GM18502 (cell line): ENCODE measurements around the gene MYPOP.

ENCODE experiments used
- ATAC-seq: cut with Tn5 transposase; IDR thresholded peaks from one replicate; pipeline ENCODE4 v1.9.1; 2021; ENCODE audit warnings: mild to moderate bottlenecking; ENCODE audit not compliant: unreplicated experiment, poor library complexity

The MYPOP gene, protein sequence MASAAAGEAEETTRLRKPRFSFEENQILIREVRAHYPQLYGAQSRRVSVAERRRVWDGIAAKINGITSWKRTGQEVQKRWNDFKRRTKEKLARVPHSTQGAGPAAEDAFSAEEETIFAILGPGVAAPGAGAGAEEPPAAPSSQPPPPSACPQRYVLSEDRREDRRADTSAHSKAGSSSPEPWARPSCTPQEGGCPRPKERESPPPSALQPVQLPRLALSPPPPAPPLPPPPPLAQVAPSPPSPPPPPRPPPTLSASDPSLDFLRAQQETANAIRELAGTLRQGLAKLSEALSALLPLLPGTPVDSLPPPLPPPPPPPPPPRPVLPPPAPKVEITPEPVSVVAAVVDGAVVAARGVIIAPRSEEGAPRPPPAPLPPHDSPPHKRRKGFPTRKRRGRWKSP

DNA sequence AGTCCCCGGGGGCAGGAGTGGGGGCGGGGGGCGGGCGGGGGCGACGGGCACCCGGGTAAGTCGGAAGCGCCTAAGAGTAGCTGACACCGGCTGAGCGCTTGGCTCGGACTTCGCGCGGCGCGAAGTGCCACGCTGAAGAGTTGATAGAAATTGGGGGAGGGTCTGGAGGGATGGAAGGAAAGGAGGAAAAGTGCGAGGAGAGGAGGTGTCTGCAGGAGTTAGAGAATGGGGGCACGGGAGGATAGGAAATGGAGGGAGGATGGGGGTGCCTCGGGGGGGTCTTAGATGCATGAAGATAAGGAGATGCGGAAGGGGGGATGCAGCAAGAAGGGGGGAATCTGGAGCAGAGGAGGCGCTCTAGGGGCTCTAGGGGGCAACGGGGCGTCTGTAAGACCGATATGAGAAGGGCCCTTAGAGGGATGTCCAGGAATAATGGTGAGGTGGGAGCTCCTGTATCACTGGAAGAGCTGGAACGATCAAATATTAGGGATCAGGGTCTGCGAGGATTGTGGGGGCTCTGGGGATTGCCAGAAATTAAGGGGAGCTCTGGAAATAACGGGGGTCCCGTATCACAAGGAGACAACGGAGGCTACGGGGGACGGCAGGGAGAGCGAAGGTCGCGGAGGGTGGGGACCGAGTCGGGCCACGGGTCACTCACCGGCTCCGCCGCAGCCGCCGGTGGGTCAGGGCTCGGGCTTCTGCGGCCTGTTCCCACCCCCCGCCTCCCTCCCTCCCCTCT, at the start of gene MYPOP:
TSS of gene MYPOP (minus strand) at position 702 of the 739 bp plus-strand sequence. CDS start 840 bp downstream, outside the sequence.
- no peak for ATAC-seq

DNA sequence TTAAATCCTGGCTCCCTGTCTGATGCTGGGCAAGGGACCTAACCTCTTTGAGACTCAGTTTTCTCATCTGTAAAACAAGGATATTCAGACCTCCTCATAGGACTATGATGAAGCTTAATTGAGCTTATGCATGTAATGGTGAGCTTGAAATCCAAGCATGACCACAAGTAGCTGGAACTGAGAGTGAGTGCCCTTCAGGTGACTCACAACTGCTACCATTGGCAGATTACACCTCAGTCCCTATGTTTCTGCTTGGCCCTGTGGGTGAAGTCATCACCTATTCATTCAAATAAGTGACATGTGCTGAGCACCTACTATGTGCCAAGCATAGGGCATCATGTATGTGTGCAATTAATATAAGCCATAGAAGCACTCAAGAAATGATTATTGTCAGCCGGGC, 45.5 kb upstream of the MYPOP start:
- no peak for ATAC-seq

DNA sequence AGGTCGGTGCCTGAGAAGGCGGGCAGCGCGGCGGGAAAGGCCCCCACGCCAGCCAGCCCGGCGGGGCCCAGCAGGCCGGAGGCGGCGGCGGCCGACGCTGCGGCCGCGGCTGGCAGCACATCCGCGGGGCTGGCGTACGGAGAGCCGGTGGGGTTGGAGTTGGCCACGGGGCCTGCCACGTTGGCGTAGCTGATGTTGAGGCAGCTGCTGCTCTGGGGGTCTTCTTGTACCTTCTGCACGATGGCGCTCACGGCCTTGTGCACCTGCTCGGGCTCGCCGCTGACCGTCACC, 38.0 kb upstream of the MYPOP start:
- ATAC-seq, result no peak

DNA sequence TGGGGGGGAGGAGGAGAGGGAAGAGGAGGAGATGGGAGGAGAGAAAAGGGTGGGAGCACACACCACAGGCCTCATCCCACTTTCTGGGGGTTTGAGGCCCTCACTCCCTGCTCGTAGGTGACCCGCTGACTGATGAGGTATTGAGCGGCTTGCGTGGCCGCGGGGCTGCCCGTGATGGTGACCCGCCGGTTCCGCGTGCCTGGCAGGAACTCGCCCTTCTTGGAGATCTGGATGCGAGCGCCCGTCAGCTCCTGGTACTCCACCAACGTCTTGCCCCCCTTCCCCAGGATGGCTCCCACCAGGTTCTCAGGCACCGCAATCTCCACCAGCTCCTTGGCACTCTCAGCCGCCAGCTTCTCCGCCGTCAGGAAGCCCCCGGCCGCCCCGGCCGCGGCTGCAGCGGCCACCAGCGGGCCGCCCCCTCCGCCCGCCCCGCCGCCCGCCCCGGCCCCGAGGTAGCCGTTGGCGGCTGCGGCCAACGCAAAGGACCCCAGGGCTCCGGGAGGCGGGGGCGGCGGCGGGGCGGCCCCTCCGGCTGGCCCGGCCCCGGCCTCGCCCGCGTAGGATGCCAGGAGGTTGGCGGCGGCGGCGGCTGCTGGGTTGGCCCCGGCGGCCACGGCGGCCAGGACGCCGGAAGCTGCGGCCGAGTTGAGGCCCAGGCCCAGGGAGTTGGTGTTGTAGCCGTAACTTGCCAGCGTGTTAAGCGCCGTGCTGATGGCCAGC, 37.5 kb upstream of the MYPOP start:
- ATAC-seq, result no peak

DNA sequence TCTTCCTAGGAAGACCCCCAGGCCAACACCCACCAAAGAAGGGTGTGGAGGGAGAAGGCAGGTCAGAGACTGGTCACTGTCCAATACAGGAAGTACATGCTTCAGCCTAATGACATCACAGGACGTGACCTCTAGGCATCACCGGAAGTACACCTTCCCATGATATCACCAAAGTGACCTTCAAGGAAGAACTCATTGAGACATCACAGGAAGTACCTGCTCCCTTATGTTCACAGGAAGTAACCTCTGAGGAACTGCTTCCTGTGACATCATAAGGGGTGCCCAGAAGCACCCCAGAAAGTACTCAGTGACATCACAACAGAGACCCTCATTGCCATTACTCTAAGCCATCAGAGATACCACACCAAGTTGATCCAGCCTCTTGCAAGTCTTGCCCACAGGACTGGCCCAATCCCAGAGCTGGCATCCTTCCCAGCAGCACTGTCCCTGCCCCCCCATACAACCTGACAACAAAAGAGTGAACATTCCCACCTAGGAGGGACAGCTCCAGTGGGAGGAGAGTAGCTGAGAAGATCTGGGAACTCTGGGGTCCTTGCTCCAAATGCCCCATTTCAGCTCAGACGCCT, 36.4 kb upstream of the MYPOP start:
- no peak for ATAC-seq

DNA sequence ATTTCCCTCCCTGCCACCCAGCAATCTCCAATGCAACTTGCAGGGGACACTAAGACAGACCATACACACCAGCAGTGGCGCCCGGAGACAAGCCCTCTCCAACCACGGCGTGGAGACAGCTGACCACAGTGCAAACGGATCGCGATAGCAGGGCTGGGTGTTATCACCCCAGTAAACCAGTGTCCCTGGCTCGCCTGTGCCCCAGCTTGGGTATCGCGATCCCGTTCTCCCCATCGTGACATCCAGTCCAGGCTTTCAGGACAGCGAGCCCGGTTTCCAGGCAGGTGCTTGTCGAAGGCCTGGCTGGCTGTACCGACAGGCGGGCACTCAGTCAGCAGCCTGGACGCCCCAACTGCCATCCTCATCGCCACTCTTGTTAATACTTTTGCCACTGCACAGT, 32.9 kb upstream of the MYPOP start:
- ATAC-seq, result no peak

DNA sequence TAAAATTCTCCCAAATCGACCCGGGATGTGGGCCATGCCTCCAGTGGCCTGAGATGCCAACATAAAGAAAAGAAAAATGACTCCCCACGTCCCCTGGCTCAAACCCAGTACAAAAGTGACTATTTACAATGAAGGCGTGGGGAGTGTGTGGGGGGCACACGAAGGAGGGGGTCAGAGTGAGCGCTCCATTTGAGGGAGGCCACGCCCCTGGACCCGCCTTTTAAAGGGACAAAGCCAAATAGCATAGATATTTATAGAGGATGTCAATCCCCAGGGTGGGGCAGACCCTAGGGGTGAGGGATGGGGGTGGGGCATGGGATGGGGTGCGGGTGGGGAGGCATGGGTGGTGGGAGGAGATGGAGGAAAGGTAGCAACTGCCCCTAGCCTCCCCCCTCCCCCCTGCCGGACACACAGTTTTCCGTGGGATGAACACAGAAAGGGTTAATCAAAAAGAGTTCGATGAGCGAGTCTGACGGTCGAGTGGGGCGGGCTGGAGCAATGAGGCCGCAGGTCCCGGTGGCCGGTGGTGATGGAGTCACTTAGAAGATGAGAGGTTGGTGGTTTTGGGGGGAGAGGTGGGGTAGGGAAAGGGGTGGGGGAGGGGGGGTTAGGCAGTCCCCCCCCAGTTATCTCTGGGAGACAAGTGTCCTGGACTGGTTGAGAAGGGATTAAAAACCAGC, 32.3 kb upstream of the MYPOP start:
- no peak for ATAC-seq

DNA sequence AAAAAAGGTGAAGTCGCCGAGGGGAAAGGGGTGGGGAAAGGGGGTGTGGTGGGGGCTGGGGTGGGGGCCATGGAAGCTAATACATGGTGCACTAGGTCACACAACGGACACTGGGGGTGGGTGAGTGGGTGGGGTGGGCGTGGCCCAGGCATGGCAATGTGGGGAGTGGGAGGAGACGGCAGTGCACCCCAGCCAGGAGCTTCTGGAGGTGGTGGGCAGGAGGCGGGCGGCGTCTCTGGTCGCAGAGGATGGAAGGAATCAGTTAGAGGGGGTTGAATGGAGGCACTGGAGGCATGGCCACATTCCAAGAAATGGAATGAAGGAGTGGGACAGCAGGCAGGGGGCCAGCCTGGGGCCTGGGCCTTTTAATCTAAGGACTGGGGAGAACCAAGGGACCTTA, 31.3 kb upstream of the MYPOP start:
- no peak for ATAC-seq

DNA sequence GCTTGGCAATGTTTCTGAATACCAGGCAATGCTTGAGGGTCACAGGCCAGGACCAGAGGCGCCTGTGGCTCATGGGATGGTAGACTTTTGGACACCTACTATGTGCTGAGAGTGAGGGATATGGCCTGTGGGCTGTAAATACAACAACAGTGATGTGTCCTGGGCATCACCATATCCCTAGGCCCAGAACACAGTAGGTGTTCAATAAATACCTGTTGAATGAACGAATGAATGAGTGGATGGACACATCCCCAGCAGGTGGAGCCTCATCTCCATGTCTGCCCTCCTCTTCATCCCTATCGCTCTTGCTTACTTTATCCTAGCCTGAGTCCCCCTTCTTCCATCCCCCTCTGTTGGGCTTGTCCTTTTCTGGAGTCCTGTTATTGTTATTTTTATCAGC, 28.6 kb upstream of the MYPOP start:
- no peak for ATAC-seq

DNA sequence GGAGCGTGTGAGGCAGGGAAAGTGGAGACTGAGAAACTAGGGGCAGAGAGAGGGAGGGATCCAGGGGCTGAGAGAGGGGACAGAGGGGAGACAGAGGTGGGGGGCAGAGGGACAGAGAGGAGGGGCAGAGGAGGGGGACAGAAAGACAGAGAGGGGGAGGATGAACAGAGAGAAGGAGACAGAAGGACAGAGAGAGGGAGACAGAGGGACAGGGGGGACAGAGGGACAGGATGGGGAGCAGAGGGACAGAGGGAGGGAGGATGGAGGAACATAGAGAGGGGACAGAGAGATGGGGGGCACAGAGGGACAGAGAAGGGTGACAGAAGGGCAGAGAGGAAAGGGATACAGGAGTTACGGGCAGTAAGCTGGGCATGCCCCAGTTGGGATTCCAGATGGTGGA, 26.8 kb upstream of the MYPOP start:
- ATAC-seq, result no peak

DNA sequence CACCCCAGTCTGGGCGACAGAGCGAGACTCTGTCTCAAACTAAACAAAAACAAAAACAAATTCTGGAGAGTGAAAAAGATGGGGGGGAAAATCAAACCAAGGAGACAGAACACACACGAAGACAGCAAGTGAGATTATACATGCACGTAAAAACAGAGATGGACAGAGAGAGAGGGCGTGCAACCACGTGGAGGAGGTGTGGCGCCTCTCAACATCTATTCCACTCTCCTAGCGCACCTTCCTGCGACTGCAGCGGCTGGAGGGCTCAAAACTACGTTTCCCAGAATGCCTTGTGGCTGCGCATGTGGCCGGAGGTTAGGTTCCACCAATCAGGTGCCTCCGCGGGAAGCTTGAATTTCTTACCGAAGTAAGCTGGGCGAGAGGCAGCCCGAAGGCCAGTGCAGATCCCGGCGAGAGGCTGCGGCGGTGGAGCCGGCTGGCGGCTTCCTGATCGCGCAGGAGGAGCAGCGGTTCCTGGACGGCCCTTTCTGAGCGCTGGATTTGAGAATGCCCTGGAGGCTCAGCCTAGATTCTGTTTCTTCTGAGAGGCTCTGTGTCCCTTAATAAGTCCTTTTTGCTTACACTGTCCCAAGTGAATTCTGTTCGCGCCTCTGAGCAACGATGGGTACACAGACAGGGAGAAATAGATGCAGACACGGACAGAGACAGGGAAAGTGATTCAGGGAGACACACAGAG, 25.3 kb upstream of the MYPOP start:
- ATAC-seq, result peak; percentile 58

DNA sequence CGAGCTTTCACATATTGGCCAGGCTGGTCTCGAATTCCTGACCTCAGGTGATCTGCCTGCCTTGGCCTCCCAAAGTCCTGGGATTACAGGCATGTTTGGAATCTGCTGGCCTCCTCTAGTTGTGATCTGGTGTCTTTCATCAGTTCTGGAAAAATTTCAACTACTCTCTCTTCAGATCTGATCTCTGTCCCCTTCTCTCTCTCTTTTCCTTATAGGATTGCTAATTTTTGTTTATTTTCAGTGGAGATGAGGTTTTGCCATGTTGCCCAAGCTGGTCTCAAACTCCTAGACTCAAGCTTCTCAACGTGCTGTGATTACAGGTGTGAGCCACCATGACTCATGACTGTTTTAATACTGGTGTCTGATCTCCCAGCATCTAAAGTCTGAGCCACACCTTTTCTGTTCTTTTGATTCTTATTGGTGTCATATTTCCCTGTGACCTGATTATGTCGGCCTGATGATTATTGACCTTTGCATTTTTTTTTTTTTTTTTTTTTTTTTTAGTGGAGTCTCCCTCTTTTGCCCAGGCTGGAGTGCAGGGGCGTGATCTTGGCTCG, 22.6 kb upstream of the MYPOP start:
- ATAC-seq, result no peak

DNA sequence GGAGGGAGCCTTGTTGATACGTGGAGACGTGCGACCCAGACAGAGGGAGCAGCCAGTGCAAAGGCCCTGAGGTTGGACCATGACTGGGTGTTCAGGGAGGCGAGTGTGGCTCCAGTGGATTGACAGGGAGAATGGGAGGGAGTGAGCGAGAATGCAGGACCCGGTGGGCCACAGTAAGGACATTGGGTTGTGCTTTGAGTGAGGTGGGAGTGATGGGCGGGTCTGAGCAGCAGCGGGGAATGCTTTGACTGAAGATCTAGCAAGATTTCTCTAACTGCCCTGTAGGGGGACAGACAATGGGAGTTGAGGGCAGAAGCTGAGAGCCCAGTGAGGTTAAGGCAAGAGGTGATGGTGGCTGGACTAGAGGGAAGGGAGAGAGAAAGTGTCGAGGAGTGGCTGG, 19.9 kb upstream of the MYPOP start:
- no peak for ATAC-seq

DNA sequence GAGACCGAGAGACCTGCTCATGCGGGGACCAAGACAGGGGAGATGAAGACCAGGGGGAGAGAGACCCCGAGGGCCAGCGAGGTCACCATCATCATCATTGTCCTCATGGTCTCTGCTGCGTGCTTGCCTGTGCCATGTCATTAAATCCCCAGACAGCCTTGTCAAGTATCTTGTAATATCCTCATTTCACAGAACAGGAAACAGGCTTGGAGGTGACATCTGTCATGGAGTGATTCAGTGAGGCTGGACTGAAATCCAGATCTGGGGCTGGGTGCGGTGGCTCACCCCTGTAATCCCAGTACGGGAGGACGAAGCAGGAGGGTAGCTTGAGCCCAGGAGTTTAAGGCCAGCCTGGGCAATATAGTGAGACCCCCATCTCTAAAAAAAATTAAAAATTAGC, 18.0 kb upstream of the MYPOP start:
- ATAC-seq, result no peak

DNA sequence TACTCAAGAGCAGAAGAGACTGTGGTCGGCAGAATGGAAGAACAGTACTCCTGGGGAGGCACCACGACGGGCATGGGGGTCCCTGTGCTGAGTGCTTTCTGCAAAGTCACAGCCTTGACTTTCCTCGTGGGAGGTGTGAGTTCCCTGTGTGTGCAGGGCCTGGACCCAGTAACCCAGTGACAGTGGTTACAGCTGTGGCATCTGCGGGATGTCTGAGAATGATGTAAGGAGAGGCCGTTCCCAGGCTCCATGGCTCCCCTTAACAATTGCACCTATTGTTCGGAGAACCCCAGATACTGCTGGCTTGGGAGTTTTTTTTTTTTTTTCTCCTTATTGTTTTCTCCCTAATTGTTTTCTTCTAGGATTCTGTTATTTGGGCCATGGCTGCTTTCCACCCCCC, 17.3 kb upstream of the MYPOP start:
- no peak for ATAC-seq

DNA sequence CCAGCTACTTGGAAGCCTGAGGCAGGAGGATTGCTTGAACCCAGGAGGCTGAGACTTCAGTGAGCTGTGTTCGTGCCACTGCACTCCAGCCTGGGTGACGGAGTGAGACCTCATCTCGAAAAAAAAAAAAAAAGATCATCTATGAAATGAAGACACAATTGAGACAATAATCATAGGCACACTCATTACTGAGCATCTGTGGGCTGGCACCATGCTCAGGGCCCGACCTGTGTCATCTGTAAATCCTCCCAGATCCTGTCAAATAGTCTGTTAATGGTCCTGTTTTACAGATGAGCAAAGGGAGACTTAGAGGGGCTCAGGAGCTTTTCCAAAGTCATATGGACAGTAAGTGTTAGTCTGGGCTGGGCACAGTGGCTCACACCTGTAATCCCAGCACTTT, 16.3 kb upstream of the MYPOP start:
- ATAC-seq, result no peak

DNA sequence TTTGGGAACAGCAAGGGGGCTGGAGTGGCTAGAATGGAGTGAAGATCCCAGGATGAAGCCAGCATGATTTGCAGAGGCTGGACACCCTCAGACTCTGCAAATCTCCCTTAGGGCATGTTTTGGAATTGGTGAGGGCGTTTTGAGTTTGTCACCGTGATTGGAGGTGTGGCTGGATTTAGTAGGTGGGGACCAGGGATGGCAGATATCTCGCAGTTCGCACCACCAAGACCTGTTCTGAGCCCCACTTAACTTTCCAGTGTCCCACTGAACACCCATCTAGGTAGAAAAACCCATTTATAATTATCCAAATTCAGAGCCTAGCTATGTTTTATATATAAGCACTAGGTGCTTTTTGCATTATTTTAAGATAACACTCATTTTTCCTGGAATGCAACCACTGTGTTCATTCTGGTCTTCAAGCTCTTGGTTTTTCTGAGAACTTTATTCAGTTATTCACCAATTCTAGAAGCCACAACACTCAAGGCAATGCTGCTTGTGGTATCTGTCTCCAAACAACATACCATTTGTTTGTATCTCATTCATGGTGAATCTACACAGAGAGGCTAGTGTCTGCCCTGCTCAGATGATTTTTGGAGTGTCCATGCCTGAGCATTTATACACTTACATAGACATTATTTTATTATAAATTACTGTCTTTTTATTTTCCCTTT, 15.1 kb upstream of the MYPOP start:
- no peak for ATAC-seq

DNA sequence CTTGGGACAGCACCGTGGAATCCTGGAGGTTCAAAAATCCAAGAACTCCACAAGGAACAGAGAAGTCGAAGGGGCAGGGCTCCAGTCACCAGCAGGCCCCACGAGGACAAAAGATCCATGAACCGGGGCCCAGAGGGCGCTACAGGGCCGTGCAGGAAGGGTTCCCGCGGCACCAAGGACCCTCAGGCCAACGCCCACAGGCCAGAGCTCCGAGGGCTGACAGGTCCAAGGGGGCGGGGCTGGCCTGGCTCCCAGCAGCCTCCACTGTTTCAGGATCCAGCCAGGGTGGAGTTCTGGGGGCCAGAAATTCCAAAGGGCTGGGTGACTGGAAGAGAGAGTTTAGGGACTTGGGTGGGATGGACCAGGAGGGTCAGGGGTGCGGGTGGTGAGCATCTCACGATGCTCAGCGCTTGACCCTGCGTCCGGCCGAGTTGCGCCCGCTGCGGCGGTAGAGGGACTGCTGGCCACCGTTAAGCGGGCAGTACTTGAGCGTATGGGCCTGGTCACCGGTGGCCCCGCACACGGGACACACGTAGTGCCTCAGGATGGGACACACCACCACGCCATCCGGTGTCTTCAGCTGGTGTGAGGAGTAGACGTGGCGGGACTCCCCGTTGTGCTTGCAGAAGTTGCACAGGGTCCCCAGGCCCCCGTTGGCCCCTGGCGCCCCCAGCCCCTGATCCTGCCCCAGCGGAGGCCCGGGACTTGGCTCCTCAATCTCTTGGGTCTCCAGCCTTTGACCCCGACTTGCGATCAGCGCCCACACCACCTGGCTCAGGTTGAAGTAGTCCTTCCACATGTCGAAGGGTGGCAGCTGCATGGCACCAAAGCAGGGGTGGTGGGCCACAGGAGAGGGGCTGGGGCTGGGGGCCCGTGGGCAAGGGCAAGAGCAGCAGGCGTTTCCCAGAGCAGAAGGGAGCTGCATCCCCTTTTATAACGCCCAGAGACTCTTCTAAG, 11.7 kb upstream of the MYPOP start, which contains the start of gene NANOS2:
TSS of gene NANOS2 (minus strand) at position 905 of the 957 bp plus-strand sequence. CDS start at position 820, 85 bp downstream.
- no peak for ATAC-seq
